Upper lobe of left lung (tissue), 4 donors: ENCODE results near the gene FOXL3.
A peak's percentile ranks its signal among the peaks of the same experiment; 100 is the strongest.
"Not testable (repeated sequence)": the region's sequence is repeated elsewhere in the genome, so short reads cannot be mapped to it uniquely, and the experiment has no call there.

Source experiments
- CTCF ChIP-seq, 6 experiments: fragments of 450-650 bp in 4 of 6; fragments of 200-600 bp in 2 of 6; sonication (generic) in 2 of 6; IDR thresholded peaks; one replicate each; pipeline ENCODE4 v1.5.1; 2016 to 2019; ENCODE audit warnings: antibody characterized with exemption in 6 of 6
- EP300 ChIP-seq, 4 donors: sonication (generic); formaldehyde crosslinking; IDR thresholded peaks; one replicate each; pipeline ENCODE4 v1.5.1; 2017; ENCODE audit warnings: antibody characterized with exemption in 4 of 4, control low read depth in 2 of 4
- POLR2A ChIP-seq, 4 donors: fragments of 450-650 bp; IDR thresholded peaks; one replicate each; pipeline ENCODE4 v1.5.1; 2016 to 2017; ENCODE audit warnings: antibody characterized with exemption in 4 of 4, mild to moderate bottlenecking in 2 of 4
- POLR2AphosphoS5 ChIP-seq, 2 donors: sonication (generic); formaldehyde crosslinking; IDR thresholded peaks; one replicate each; pipeline ENCODE4 v1.5.1; 2017; ENCODE audit warnings: antibody characterized with exemption in 2 of 2

GRCh38 chr7:262631-263311, 27.2 kb upstream of the FOXL3 start:
- TF ChIP-seq CTCF (IDR thresholded peaks at IDR 0.05): peak in 3 of 6 experiments; percentile 10 to 41 (median 17)
- not testable (repeated sequence) for TF ChIP-seq POLR2AphosphoS5, EP300, POLR2A (IDR thresholded peaks at IDR 0.05)
